ENCODE data around the gene DDX1. TPM values are rescaled to one million over a fixed set of nuclear protein-coding genes. Genes with fewer than 3 reads are reported as not detected.
"Not testable (repeated sequence)": the region's sequence is repeated elsewhere in the genome, so short reads cannot be mapped to it uniquely, and the experiment has no call there.

Gene DDX1
- total RNA-seq, 4 donors from 2014 or later, result 40.0 to 90.0 (median 52.4) TPM

DNA sequence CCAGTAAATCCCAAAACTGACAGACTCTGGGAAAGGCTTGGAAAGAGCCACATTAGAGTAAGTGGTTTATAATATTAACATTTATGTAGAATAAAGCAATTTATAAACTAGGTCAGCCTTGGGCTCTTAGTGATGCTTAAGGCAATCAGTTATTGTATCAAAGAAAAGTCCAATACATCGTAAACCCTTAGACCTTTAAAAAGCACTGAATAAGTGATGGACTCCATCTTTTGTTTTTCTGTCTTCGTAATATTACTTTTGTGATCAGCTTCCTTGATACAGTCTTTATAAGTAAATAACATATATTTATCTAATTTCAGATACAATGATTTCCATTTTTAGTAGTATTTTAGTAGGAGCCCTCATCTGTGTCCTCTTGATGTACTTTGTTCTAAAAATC is 28.7 kb downstream of the DDX1 start:
- peaks cover 0 to 96% (median 0%) of the 10 kb centered on the region in 3 donors for H3K36me3 ChIP-seq
- H3K4me1 ChIP-seq, result no peaks in the 10 kb centered on the region
- no peaks in the 10 kb centered on the region for H3K9me3 ChIP-seq
- no peak overlapping the region for H3K4me3 ChIP-seq
- no peak for DNase-seq
- H3K27me3 ChIP-seq, result no peaks in the 10 kb centered on the region
- no peak overlapping the region for H3K27ac ChIP-seq
- no peak for TF ChIP-seq POLR2A (IDR thresholded peaks at IDR 0.05)
- TF ChIP-seq, protein P1, sequence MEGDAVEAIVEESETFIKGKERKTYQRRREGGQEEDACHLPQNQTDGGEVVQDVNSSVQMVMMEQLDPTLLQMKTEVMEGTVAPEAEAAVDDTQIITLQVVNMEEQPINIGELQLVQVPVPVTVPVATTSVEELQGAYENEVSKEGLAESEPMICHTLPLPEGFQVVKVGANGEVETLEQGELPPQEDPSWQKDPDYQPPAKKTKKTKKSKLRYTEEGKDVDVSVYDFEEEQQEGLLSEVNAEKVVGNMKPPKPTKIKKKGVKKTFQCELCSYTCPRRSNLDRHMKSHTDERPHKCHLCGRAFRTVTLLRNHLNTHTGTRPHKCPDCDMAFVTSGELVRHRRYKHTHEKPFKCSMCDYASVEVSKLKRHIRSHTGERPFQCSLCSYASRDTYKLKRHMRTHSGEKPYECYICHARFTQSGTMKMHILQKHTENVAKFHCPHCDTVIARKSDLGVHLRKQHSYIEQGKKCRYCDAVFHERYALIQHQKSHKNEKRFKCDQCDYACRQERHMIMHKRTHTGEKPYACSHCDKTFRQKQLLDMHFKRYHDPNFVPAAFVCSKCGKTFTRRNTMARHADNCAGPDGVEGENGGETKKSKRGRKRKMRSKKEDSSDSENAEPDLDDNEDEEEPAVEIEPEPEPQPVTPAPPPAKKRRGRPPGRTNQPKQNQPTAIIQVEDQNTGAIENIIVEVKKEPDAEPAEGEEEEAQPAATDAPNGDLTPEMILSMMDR (IDR thresholded peaks at IDR 0.05), result no peak

DNA sequence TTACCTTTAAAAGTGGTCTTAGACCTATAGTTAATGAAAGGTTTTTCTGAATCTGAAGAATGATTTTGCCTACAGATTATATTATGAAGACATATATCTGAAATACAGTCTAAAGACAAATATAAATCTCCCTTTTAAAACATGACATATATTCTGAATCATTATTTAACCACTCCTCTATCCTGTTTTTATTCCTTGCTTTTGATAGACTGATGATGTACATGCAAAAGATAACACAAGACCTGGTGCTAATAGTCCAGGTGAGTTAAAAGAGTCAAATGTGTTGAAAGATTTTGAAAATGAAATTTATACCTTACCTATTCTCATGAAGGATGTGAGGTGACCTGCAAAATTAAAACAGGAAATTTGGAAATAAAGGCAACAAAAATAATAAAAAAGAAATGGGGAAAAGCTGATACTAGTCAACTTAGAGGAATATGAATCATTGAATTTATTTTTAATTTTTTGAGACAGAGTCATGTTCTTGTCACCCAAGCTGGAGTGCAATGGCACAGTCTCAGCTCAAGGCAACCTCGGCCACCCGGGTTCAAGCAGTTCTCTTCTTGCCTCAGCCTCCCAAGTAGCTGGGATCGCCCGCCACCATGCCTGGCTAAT is 29.3 kb downstream of the DDX1 start:
- H3K27ac ChIP-seq, result no peak overlapping the region
- no peak for DNase-seq
- H3K36me3 ChIP-seq, result peaks cover 0 to 94% (median 0%) of the 10 kb centered on the region in 3 donors
- no peaks in the 10 kb centered on the region for H3K4me1 ChIP-seq
- H3K4me3 ChIP-seq, result no peak overlapping the region
- H3K9me3 ChIP-seq, result no peaks in the 10 kb centered on the region
- no peak for TF ChIP-seq POLR2A (IDR thresholded peaks at IDR 0.05)
- TF ChIP-seq, protein P1 (IDR thresholded peaks at IDR 0.05), result no peak
- no peaks in the 10 kb centered on the region for H3K27me3 ChIP-seq

- not testable (repeated sequence) for H3K4me3 ChIP-seq, H3K4me1 ChIP-seq, H3K9me3 ChIP-seq, H3K27ac ChIP-seq, H3K27me3 ChIP-seq, DNase-seq
- H3K36me3 ChIP-seq, result peaks cover 0 to 94% (median 0%) of the 10 kb centered on the region in 3 donors
These were observed 29.8 kb downstream of the DDX1 start for GRCh38 chr2:15621472-15621870.

DNA sequence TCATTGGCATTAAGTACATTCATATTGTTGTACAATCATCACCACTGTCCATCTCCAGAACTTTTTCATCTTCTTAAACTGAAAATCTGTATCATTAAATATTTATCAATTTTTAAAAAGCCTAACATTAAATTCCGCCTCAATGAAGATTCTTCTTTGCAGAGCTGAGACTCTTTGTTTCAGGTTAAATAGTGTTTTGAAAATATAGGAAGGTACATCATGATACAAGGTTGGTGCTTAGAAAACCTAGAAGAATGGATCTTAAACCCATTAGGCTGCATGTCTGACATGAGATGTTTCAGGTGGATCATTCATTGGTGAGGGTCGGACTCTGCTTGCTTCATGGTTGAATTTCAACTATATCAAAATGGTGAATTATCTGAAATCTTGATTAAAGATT is 30.5 kb downstream of the DDX1 start:
- Histone ChIP-seq H3K4me1 (no peaks in the 10 kb centered on the region), H3K27ac (no peak overlapping the region), H3K36me3 (peaks cover 0 to 95% (median 0%) of the 10 kb centered on the region in 3 donors), H3K4me3 (no peak overlapping the region), H3K9me3 (no peaks in the 10 kb centered on the region), H3K27me3 (no peaks in the 10 kb centered on the region)
- TF ChIP-seq, protein P1 (IDR thresholded peaks at IDR 0.05), result no peak
- no peak for TF ChIP-seq POLR2A (IDR thresholded peaks at IDR 0.05)
- DNase-seq, result no peak

DNA sequence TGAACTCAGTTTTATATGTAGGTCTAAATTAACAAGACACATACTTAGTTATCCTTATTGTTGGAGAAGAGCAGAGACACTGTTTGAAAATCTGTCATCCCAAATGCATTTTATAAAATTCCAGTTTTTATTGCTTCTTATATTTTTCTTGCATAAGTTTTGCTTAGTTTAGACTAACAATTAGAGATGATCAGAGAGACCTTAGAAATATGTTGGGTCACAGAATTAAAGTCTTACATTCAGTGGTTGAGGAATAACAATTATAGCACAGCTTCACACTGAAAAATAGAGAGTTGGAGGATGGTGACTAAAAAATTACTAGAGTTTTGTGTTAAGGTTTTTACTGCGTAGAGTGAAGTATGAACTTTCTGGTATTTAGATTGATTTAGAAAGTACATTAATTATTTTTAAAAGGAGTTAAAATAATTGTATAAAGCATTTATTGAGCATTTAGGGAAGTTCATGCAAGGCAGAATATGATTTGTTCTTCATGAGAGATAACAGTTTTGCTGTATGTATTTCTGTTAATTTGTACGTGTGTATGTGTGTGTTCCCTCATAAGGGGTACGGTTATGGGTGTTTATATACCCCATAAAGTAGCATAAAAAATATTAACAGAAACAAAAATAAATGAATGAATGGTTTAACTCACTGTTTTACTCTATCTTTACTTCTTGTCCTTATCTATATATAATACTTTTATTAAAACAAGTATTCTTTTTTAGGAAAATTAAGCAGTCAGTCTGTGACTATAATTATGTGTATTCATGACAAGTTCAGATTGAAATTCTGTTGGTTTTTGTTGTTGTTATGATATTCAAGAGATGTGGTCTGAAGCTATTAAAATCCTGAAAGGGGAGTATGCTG is 31.2 kb downstream of the DDX1 start:
- no peak overlapping the region for H3K27ac ChIP-seq
- H3K9me3 ChIP-seq, result no peaks in the 10 kb centered on the region
- H3K4me3 ChIP-seq, result no peak overlapping the region
- H3K36me3 ChIP-seq, result peaks cover 0 to 95% (median 0%) of the 10 kb centered on the region in 3 donors
- TF ChIP-seq POLR2A (IDR thresholded peaks at IDR 0.05), result no peak
- TF ChIP-seq, protein P1 (IDR thresholded peaks at IDR 0.05), result no peak
- DNase-seq, result no peak
- no peaks in the 10 kb centered on the region for H3K4me1 ChIP-seq
- no peaks in the 10 kb centered on the region for H3K27me3 ChIP-seq

- no peaks in the 10 kb centered on the region for H3K27me3 ChIP-seq
- DNase-seq, result no peak
- no peak overlapping the region for H3K27ac ChIP-seq
- no peak overlapping the region for H3K4me3 ChIP-seq
- H3K4me1 ChIP-seq, result no peaks in the 10 kb centered on the region
- H3K36me3 ChIP-seq, result peaks cover 0 to 95% (median 0%) of the 10 kb centered on the region in 3 donors
- TF ChIP-seq, protein P1 (IDR thresholded peaks at IDR 0.05), result no peak
- TF ChIP-seq POLR2A (IDR thresholded peaks at IDR 0.05), result no peak
- no peaks in the 10 kb centered on the region for H3K9me3 ChIP-seq
These were observed 31.8 kb downstream of the DDX1 start for GRCh38 chr2:15623481-15623796.
